ENCODE results near the gene DCANP1. TPM values are rescaled to one million over a fixed set of nuclear protein-coding genes. Genes with fewer than 3 reads are reported as not detected.

The DCANP1 gene
- total RNA-seq, 4 donors from 2014 or later: not detected

DNA sequence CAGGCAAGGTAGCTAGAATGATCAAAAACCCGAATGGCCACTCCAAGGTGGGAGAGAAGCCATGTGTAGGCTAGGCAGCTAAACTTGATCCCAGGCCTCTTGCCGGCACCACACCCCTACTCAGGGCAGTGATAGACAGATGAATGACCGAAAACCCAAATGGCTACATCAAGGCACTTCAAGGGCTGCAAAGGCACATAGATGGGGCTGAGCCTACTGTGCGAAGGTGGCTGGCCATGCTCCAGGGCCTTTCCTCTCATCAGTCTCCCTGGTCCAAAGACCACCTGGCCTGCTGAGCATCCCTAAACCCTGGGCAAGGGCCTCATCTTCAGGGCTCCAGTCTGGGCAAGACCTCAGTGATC, 8.7 kb upstream of the DCANP1 start:
- no peak overlapping the region for H3K4me3 ChIP-seq
- no peaks in the 10 kb centered on the region for H3K36me3 ChIP-seq
- no peaks in the 10 kb centered on the region for H3K27me3 ChIP-seq
- H3K9me3 ChIP-seq: no peaks in the 10 kb centered on the region
- H3K4me1 ChIP-seq: no peaks in the 10 kb centered on the region
- in situ Hi-C loops (cut with MboI; ENCODE audit: low sequenced_read_pairs in 4 of 4) (loop anchor here in 3 of 4 donors (25.0 kb wide), 1 partner anchor 381 kb away; the partner anchor contains the start of gene SLC25A48 (in 3 of the 3)), intact Hi-C loops (cut with DNase I; ENCODE audit: low total_unique reads) (no loop called here)
- no peak overlapping the region for H3K27ac ChIP-seq
- no peak for DNase-seq
- no peak for ATAC-seq
- TF ChIP-seq, protein P1, sequence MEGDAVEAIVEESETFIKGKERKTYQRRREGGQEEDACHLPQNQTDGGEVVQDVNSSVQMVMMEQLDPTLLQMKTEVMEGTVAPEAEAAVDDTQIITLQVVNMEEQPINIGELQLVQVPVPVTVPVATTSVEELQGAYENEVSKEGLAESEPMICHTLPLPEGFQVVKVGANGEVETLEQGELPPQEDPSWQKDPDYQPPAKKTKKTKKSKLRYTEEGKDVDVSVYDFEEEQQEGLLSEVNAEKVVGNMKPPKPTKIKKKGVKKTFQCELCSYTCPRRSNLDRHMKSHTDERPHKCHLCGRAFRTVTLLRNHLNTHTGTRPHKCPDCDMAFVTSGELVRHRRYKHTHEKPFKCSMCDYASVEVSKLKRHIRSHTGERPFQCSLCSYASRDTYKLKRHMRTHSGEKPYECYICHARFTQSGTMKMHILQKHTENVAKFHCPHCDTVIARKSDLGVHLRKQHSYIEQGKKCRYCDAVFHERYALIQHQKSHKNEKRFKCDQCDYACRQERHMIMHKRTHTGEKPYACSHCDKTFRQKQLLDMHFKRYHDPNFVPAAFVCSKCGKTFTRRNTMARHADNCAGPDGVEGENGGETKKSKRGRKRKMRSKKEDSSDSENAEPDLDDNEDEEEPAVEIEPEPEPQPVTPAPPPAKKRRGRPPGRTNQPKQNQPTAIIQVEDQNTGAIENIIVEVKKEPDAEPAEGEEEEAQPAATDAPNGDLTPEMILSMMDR (IDR thresholded peaks at IDR 0.05 in 4 of 5, conservative IDR thresholded peaks at IDR 0.05 in 1 of 5): no peak
- TF ChIP-seq POLR2A (IDR thresholded peaks at IDR 0.05): no peak

DNA sequence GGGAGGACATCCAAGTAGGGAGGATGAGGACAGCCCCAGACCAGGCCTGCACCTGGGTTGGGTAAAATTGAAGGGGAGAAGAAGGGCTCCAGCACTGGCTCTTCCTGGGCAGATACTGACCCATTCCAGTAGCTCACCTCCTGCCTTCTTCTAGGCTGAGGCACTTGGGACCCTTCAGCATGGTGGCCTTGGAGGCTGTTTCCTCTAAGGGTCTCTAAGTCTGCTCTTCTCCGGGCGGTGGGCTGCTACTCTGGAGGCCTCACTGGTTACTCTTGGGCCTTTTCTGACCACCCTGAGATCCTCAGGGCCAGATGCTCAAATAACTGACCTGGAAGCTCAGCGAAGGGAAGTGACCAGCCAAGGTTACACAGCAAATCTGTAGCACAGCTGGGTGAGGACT, 7.8 kb upstream of the DCANP1 start:
- H3K9me3 ChIP-seq: no peaks in the 10 kb centered on the region
- no peaks in the 10 kb centered on the region for H3K4me1 ChIP-seq
- in situ Hi-C loops (cut with MboI; ENCODE audit: low sequenced_read_pairs in 4 of 4): loop anchor here in 3 of 4 donors (25.0 kb wide), 1 partner anchor 382 kb away; the partner anchor contains the start of gene SLC25A48 (in 3 of the 3)
- TF ChIP-seq POLR2A (IDR thresholded peaks at IDR 0.05): no peak
- TF ChIP-seq, protein P1 (IDR thresholded peaks at IDR 0.05 in 4 of 5, conservative IDR thresholded peaks at IDR 0.05 in 1 of 5): no peak
- DNase-seq (no peak), ATAC-seq (no peak)
- no peaks in the 10 kb centered on the region for H3K27me3 ChIP-seq
- no peaks in the 10 kb centered on the region for H3K36me3 ChIP-seq
- intact Hi-C loops (cut with DNase I; ENCODE audit: low total_unique reads): no loop called here
- H3K27ac ChIP-seq: no peak overlapping the region
- no peak overlapping the region for H3K4me3 ChIP-seq

DNA sequence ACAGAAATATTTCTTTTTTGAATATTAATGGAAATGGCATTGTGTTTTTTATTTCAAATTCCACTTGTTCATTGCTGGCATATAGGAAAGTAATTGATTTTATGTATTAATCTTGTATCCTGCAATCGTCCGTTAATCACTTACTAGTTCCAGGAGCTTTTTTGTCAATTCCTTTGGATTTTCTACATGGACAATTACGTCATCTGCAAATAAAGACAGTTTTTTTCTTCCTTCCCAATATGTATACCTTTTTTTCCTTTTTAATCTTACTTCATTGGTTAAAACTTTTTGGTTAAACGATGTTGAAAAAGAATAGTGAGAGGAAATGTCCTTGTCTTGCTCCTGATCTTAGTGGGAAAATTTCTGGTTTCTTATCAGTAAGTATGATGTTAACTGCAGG, 6.5 kb upstream of the DCANP1 start:
- ATAC-seq: no peak
- no peak for DNase-seq
- TF ChIP-seq, protein P1 (IDR thresholded peaks at IDR 0.05 in 4 of 5, conservative IDR thresholded peaks at IDR 0.05 in 1 of 5): no peak
- Histone ChIP-seq H3K36me3 (no peaks in the 10 kb centered on the region), H3K4me3 (no peak overlapping the region), H3K27ac (no peak overlapping the region), H3K4me1 (no peaks in the 10 kb centered on the region), H3K27me3 (no peaks in the 10 kb centered on the region), H3K9me3 (no peaks in the 10 kb centered on the region)
- intact Hi-C loops (cut with DNase I; ENCODE audit: low total_unique reads): no loop called here
- in situ Hi-C loops (cut with MboI; ENCODE audit: low sequenced_read_pairs in 4 of 4): loop anchor here in 3 of 4 donors (25.0 kb wide), 1 partner anchor 384 kb away; the partner anchor contains the start of gene SLC25A48 (in 3 of the 3)

DNA sequence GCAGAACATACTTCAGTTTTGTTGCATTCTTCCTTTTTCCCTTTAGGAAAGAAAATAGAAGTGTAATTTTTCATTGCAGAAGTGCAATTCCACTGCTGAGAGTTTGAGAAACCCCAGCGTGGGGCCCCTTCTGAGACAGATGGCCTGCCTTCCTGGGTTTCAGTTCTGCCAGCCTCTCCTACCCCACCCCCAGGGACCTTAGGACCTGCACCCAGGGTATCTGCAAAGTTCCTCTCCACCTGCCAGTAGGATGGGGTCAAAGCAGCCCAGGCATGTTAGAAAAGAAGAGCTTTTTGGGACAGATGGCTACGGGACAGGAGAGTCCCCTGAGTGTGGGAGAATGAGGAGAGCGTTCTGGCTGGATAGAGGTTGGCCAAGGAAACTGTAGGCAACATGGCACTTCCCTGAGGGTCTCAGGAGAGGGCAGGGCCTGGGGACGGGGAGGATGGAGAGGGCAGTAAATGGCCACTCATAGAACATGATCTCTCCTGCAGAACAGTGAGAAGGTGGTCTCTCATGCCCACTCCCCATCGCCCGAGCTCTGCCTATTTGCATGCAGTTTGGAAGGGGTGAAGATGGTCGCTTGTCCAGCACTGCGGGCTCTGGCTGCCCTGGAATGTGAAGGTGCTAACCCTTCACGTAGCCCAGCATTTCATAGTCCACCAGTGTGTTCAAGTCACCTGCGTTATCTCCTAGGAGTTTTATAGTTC, 5.3 kb upstream of the DCANP1 start, which contains the start of gene TIFAB:
Gene TIFAB (minus strand): TSS at position 31 of the 710 bp plus-strand sequence. CDS start 2,412 bp downstream, outside the sequence.
- DNase-seq (no peak), ATAC-seq (no peak)
- intact Hi-C loops (cut with DNase I; ENCODE audit: low total_unique reads) (no loop called here), in situ Hi-C loops (cut with MboI; ENCODE audit: low sequenced_read_pairs in 4 of 4) (loop anchor here in 3 of 4 donors (25.0 kb wide), 1 partner anchor 385 kb away; the partner anchor contains the start of gene SLC25A48 (in 3 of the 3))
- Histone ChIP-seq H3K4me1 (no peaks in the 10 kb centered on the region), H3K4me3 (no peak within 1 kb of the TSS), H3K36me3 (no peaks in the 10 kb centered on the region), H3K9me3 (no peaks in the 10 kb centered on the region), H3K27ac (no peak within 1 kb of the TSS), H3K27me3 (no peaks in the 10 kb centered on the region)
- TF ChIP-seq, protein P1 (IDR thresholded peaks at IDR 0.05 in 4 of 5, conservative IDR thresholded peaks at IDR 0.05 in 1 of 5): no peak
- TF ChIP-seq POLR2A (IDR thresholded peaks at IDR 0.05): no peak
